Anterior cingulate cortex (tissue), 58 donors: ENCODE measurements around the gene SLC44A5.
"Not testable (repeated sequence)": the region's sequence is repeated elsewhere in the genome, so short reads cannot be mapped to it uniquely, and the experiment has no call there.

Experiments used
- DNase-seq, 58 donors: peaks; one replicate each; lab custom pipeline; 2025; lab: John Stamatoyannopoulos, UW

Gene SLC44A5

DNA sequence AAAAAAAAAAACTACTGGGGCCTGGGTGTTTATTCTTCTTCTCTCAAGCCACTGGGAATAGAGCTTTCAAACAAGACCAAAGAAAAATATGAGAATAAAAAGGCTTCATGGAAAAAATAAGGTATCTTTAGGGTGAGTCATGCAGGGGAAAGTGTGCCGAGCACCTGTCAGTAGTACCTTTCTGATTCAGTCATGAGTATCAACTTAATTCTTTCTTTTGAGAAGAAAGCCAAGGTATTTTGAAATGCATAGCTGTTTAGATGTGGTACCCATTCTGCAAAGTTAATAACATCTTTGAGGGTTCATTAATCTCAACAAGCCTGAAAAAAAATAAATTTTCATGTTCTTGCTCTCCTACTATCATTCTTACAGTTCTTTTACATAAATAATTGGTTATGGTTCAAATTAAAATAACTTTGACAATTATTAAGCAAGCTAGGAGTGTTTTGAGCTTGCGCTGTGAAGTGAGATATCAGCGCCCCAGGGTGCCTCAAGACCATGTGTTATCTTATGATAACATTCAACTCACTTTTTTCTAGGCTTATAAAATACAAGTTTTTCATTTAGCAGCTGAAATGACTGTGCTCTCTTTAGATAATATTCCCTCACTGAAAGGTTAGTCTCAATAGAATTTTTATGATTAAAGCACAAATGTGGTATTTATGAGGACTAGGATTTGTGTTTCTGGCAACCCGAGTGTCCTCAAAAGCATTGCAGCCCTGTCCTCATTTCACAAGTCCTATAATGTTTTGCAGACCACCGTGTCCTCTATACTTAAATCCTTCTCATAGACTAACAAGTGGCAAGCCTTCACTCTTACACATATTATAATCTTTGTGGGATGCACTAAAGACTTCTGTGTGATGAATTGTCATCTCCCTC lies 138.6 kb downstream of the SLC44A5 start:
- no peak for DNase-seq

DNA sequence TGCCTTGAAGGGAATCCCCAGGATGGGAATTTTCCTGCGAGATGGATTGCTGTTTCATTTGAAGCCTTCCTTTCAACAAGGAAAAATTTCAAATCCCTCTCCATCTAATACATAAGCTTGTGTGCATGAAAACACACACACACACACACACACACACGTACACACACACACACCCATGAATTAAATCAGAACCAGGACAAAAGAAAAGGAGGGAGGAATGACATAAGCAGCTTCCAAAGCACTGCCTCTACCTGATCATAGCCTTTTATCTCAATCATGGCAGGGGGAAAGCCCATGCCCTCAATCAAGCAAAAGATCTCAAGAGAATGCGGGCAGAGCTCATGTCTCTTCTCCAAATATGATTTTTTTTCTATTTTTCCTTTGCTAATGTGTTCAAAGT lies 139.7 kb downstream of the SLC44A5 start:
- no peak for DNase-seq

DNA sequence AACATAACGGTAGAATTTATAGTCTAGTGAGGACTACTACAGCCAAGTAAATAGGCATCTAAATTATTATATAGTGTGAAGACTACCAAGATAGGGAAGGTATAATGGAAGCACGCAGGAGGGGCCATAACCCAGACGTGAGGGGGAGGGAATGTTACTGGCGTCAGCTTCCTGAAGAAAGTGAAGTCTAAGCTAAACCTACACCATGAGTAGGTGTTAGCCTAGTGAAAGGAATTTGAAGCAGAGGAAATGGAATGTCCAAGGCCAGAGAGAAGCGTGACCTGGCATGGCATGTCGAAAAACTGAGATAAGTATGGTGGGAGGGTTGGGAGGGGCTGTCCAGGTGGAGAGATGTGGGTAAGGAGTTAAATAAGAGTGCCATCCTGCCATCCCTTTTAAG lies 140.5 kb downstream of the SLC44A5 start:
- no peak for DNase-seq

DNA sequence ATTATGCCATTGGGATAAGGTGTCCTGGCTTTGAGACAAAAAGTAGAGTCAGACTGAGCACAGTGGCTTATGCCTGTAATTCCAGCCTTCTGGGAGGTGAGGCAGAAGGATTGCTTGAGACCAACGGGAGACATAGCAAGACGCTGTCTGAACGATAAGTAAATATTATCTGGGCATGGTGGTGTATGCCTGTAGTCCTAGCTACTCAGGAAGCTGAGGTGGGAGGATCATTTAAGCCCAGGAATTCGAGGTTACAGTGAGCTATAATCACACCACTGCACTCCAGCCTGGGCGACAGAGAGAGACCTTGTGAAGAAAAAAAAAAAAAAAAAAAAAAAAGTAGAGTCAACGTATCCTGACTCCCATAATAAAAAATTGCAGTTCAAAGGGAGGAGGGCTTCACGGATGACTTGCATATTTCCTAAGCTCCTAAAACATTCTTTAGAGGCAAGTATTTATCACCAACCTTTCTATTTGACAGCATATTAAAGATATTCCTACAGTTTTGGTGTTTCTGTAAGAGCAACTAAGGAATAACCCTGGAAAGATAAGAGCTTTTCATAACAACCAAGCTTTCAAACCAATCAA lies 141.2 kb downstream of the SLC44A5 start:
- DNase-seq: no peak

DNA sequence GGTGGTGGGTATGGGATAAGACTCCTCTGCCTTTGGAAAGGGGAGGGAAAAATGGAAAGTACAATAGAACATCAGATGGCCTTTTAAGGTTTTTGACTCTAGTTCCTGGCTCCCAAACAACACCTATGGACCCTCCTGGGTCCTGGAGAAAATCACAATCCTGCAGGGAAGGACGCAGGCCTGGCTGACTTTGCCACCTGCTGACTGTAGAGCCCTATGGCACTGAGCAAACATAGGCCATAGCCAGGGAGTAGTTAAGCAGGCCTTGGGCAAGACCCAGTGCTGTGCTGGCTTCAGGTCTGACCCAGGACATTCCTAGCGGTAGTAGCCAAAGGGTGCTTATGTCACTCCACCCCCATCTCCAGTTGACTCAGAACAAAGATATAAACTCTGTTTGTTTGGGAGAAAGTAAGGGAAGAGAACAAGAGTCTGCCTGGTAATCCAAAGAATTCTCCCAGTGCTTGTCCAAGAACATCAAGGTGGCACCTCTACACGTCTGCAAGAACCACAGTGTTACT lies 149.0 kb downstream of the SLC44A5 start:
- no peak for DNase-seq

DNA sequence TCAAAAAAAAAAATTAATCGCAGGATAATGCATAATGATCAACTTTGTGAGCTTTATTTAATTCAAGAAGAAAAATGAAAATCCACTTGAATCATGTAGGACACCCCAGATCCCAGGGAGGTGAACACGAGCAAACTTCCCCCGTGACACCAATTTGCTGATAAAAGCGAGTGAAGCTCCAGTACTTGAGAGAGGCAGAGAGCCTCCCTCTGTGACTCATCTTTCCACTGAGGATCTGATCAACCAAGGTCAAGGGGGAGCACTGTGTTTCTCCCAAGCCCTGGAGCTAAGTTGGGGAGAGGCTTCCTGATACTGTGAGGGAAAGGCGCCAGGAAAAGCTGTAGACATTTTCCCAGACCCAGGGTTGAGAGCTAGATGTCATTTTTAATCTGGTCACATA lies 160.9 kb downstream of the SLC44A5 start:
- no peak for DNase-seq

DNA sequence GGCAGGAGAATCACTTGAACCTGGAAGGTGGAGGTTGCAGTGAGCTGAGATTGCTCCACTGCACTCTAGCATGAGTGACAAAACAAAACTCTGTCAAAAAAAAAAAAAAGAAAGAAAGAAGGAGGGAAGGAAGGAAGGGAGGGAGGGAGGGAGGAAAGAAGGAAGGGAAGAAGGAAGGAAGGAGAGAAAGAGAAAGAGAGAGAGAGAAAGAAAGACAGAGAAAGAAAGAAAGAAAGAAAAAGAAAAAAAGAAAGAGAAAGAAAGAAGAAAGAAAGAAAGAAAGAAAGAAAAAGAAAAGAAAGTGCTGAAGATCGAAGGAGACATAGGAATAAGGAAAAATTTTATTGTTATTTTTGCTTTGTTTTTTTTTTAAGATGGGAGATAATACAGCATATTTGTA lies 166.7 kb downstream of the SLC44A5 start:
- DNase-seq: no peak

DNA sequence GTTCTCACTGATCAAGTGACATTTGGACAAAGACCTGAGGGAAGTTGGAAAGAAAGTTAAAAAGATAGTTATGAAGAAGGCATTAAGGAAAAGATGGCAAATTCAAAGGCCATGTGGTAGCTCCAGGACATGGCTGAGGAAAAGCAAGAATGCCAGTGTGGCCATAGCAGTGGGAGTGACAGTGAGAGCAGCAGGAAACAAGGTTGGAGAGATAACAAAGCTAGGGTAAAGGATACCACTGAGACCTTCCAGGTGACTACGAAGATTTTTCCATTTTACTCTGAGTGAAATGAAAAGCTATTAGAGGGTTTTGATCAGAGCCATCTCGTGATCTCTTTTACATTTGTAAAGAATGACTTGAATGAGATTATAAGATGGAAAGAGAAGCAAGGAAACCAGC lies 170.6 kb downstream of the SLC44A5 start:
- no peak for DNase-seq

DNA sequence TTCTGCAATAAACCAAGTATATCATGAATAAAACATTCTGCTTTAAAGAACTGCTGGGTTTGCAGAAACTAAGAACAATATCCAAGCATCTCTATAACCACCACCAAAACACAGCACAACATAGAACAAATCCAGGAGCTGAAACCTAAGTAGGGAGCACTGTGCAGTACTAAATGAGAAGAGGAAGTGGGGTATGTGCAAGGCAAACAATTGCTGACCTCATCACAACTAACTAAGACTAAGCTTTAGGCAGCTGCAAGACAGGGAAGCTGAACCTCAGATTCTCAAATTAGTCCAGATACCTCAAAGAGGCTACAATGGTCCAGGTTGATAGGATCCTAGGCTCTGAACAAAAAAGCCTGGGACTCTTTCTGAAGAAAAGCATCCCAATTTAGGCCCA lies 172.6 kb downstream of the SLC44A5 start:
- DNase-seq: no peak

DNA sequence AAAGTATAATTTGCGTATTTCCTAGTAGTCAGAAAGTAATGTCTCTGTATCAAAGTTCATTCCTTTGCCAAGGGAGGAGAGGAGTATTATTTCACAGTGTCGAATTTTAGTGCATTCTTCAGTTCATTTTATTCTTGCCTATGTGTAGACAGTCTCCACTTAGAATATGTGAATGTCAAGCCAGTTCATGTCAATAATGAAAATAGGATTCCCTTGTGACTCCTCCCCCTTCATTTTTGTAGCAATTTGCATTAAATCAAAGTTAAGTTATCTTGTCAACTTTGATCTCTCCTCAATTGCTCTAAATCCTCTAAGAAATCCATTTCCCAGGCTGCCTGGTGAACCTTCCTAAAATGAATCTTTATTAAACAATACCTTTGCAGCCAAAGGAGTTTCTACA lies 179.1 kb downstream of the SLC44A5 start:
- DNase-seq: no peak

DNA sequence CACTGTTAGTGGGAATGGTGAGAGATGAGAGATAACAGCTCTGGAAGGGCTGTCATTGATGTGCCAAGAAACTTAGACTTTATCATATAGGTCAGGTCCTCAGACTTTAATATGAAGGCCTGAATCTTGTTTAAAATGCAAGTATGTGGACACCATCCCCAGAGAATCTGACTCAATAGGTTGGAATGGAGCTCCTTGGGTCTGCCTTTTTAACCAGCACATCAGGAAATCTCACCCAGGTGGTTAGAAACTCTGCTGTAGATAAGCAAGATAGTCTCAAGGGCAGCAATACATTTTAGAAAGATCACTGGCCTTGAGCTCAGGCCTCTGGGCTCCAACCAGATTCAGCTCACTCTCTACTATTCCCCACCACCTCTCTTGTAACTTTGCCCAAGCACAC lies 180.4 kb downstream of the SLC44A5 start:
- DNase-seq: no peak

DNA sequence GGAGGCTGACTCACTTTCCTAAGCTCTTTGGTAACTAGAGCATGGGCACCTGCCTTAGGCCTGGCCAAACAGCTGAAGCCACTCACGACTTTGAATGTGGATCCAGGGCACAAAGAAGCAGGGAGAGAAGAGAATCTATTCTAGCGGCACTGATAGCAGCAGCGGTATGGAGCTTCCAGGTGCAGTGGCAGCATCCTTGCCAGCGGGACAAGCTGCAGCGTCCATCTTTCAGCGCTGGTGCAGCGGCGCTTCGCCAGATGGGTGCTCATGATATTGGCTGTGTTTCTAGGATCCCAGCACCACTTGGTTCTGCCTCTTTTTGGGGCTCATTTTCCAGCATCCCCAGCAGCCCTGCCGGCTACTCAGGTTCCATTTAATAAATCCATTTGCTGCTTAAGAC lies 184.2 kb downstream of the SLC44A5 start:
- peak in 19 of 58 donors; percentile 1 to 31 (median 6) for DNase-seq

DNA sequence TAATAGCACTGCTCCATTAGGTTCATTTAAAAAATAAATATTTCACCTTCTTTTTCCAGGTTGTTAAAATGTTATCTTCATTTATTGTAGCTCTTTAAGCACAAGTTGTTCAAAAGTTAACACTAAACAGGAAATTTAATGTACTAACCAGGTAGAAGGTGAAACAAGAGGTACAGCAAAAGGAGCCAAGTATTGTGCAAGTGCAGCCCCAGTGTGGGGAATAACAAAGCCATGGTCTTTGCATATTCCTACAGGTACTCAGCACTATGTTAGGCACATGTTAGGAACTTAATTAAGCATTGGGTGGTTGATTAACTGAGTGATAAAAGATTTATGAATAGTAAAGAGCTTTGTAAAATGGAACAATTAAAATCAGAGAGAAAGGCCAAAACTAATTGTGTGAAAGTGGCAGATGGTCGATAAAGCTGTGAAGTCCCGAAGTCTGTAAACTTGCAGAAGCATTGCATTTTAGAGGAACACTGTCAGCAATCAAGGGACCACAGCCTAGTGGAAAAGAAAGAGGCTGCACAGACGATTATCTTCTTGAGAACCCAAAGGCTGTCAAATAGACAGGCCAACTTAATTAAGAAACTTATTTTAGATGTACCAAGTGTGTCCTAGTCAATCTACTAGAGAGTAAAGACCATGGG lies 185.8 kb downstream of the SLC44A5 start:
- no peak for DNase-seq

DNA sequence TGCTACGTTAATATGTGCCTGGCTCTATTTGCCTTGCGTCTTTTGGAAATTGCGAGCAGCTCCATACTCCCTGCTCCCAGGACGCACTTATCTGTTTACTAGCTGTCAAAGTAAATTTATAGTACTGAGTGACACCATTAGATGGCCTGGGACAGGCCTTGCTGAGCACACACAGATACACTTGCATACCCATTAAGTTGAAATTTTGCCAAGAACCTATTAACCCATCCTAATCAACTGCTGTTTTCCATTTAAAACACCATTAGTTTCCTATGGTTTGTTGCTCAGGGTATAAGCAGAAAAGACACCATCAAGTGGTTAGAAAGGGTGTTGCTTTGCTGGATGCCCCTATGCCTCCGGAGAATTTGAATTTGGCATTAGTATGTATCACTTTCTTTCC lies 187.3 kb downstream of the SLC44A5 start:
- DNase-seq: no peak

DNA sequence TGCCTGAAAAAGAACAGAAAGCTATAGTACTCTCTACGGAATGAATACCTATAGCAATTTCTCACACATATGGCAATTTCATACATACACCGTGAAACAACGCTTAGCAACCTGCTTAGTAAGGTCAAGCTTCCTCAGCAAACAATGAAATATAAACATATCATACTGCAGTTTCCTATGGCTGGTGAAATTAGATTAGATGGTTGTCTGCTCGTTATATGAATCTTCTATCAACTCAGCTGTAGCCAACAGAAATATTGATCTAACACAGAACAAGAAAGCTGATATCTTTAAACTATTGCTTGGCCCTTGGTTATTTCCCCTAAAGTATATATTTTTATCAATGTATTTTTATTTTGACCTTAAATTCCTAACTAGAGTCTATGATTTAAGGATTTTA lies 187.8 kb downstream of the SLC44A5 start:
- DNase-seq: no peak

DNA sequence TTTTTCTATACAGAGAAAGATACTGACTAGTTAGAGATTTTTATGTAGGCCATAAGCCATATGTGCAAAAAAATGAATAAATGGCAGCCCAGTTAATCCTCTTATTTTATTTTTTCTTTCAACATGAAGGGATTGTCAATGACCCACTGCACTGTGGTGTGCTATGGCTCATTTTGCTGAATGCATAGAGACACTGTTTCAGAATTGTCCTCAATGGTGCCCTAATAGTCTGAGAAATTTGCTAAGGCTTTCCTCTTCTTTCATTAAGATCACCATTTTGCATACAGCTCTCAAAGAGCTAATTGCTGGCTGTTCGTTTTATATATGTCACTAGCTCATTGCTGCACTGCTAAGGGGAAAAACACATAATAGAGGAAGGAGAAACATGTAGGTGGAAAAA lies 189.5 kb downstream of the SLC44A5 start:
- no peak for DNase-seq

DNA sequence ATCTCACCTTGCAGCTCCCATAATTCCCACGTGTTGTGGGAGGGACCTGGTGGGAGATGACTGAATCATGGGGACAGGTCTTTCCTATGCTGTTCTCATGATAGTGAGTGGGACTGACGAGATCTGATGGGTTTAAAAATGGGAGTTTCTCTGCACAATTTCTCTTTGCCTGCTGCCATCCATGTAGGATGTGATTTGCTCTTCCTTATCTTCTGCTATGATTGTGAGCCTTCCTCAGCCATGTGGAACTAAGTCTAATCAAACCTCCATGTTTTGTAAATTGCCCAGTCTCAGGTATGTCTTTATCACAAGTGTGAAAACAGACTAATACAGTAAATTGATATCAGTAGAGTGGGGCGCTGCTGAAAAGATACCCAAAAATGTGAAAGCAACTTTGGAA lies 195.7 kb downstream of the SLC44A5 start:
- DNase-seq: no peak

DNA sequence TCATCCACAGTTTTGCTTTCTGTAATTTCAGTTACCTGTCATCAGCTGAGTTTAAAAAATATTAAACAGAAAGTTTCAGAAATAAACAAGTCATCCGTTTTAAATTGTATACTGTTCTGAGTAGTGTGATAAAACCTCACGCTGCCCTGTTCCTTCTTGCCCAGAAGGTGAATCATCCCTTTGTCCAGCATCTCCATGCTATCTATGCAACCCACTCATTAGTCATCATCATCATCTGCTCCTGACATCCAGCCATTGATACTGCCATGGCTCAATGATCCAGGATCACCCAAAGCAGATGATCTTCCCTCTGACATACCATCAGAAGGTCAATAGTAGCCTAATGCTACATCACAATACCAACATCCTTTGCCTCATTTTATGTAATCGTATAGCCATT lies 198.3 kb downstream of the SLC44A5 start:
- DNase-seq: no peak

DNA sequence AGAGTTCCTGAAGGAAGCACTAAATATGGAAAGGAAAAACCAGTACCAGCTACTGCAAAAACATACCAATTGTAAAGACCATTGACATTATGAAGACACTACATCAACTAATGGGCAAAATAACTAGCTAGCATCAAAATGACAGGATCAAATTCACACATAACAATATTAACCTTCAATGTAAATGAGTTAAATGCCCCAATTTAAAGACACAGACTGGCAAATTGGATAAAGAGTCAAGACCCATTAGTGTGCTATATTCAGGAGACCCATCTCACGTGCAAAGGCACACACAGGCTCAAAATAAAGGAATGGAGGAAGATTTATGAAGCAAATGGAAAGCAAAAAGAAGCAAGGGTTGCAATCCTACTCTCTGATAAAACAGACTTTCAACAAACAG lies 206.2 kb downstream of the SLC44A5 start:
- DNase-seq: not testable (repeated sequence)

DNA sequence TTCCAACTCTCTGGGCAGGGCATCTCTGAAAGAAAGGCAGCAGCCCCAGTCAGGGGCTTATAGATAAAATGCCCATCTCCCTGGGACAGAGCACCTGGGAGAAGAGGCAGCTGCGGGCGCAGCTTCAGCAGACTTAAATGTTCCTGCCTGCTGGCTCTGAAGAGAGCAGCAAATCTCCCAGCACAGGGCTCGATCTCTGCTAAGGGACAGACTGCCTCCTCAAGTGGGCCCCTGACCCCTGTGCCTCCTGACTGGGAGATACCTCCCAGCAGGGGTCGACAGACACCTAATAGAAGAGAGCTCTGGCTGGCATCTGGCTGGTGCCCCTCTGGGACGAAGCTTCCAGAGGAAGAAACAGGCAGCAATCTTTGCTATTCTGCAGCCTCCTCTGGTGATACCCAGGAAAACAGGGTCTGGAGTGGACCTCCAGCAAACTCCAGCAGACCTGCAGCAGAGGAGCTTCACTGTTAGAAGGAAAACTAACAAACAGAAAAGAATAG lies 207.7 kb downstream of the SLC44A5 start:
- not testable (repeated sequence) for DNase-seq

DNA sequence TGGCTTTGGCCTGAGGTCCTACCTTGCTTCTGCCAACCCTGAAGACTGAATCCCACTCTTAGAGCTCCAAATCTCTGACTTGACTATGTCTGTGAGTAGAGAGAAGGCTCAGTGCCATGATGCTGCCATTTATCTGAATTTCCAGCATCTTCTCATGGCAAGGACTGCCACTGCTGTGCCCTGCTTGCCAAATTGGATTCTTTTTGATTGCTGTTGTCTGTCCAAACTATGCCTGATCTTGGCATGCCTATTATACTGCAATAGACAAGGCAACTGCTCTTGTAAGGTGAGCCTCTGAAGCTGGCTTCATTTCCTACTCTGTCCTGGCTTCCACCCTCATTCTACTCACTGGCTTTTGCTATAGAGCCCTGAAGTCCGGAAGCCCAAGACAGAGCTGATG lies 210.2 kb downstream of the SLC44A5 start:
- no peak for DNase-seq
